Skeletal muscle tissue (tissue), 4 donors: ENCODE data around the gene ACAA1. TPM values are rescaled to one million over a fixed set of nuclear protein-coding genes. Genes with fewer than 3 reads are reported as not detected.
"Not testable (repeated sequence)": the region's sequence is repeated elsewhere in the genome, so short reads cannot be mapped to it uniquely, and the experiment has no call there.

Experiments
- H3K27ac ChIP-seq: one replicate; pipeline ENCODE4 v1.7.0; 2013; ENCODE audit warnings: mild to moderate bottlenecking, low read depth, low read length, inconsistent platforms
- H3K27me3 ChIP-seq, 3 donors: one replicate each; pipeline ENCODE4 v1.7.0; 2013; ENCODE audit warnings: low read length in 3 of 3; ENCODE audit not compliant: control insufficient read depth in 3 of 3, insufficient read depth in 3 of 3
- H3K36me3 ChIP-seq, 3 donors: one replicate each; pipeline ENCODE4 v1.7.0; 2013; ENCODE audit warnings: low read length in 3 of 3; ENCODE audit not compliant: control insufficient read depth in 3 of 3, insufficient read depth in 3 of 3
- H3K4me1 ChIP-seq, 3 donors: one replicate each; pipeline ENCODE4 v1.7.0; 2013; ENCODE audit warnings: low read length in 3 of 3, mild to moderate bottlenecking in 3 of 3; ENCODE audit not compliant: control insufficient read depth in 3 of 3, insufficient read depth in 3 of 3
- H3K4me3 ChIP-seq, 3 donors: one replicate each; pipeline ENCODE4 v1.7.0; 2013; ENCODE audit warnings: low read length in 3 of 3
- H3K9ac ChIP-seq, 3 donors: one replicate each; pipeline ENCODE4 v1.7.0; 2013; ENCODE audit warnings: low read length in 3 of 3, mild to moderate bottlenecking in 3 of 3, moderate library complexity in 2 of 3, low read depth in 1 of 3
- H3K9me3 ChIP-seq, 3 donors: one replicate each; pipeline ENCODE4 v1.7.0; 2013; ENCODE audit warnings: low read length in 3 of 3; ENCODE audit not compliant: control insufficient read depth in 3 of 3
- total RNA-seq: library from RNA; depleted of rRNA; stranded (reverse); fragments of >200 nt; gene quantifications from one replicate; pipeline ENCODE4 v1.2.3, GENCODE V29; 2014
- donor health status: Osteomylitis.

The ACAA1 gene
- total RNA-seq, 1 donor from 2014 or later: 21.9 TPM

DNA sequence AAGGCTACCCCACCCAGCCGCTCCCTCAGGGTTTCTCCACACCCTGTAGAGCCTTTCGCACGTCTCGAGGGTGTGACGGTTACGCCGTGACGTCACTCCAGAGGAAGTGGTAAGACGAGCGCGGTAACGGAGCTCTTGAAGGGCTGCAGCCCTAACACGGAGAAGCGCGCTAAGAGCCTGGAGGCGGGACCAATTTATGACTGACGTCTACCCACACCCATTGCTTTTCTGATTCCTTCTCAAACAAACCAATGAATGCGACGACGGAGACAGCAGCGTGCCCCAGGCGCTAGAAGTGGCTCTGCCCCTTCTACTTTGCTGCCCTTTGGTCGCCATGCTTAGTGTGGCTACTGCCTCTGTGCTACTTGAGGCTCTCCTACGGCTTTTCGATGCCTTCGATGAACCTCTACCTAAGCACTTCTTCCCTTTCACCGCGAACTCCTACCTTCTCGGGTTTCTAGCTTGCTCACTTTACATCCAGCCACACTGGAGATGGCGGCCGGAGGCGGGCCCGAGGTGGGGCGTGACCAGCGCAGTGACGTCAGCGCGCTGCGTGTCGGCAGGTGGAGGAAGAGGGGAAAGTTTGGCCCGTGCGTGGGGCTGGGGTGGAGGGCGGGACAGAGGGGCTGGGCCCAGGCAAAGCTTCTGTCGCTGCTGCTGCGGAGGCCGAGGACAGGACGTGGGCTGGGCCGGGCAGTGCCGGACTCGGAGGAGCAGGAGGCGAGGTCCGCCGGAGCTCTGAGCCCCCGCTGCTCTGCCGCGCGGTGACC is 28.2 kb upstream of the ACAA1 start, which contains the start of gene OXSR1:
TSS of gene OXSR1 (plus strand) at position 586 of the 770 bp plus-strand sequence. CDS start 340 bp downstream, outside the sequence.
- H3K9ac ChIP-seq: peak within 1 kb of the TSS; percentile 88 to 94 (median 89)
- H3K9me3 ChIP-seq: no peaks in the 10 kb centered on the region
- H3K4me1 ChIP-seq: peaks cover 11 to 14% (median 12%) of the 10 kb centered on the region in 3 donors
- H3K27me3 ChIP-seq: no peaks in the 10 kb centered on the region
- peak within 1 kb of the TSS; percentile 98 for H3K27ac ChIP-seq
- H3K36me3 ChIP-seq: no peaks in the 10 kb centered on the region
- H3K4me3 ChIP-seq: peak within 1 kb of the TSS; percentile 82 to 93 (median 90)

DNA sequence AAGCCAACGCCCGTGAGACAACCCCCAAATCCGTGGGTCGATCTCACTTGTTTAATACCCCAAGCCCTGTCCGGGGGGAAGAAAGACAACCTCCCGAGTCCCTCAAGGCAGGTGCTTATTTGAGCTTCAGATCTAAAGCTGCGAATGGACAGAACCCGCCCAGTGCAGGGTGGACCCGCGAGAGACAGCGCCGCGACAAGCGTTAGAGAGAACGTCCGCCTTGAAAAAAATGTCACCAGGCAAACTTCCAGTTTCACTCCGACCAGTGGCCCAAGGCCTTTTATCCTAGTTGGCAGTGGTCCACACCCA is 27.7 kb upstream of the ACAA1 start:
- Histone ChIP-seq H3K27me3 (no peaks in the 10 kb centered on the region), H3K36me3 (no peaks in the 10 kb centered on the region), H3K4me1 (peaks cover 11 to 14% (median 12%) of the 10 kb centered on the region in 3 donors), H3K9ac (peak overlapping the region; percentile 88 to 94 (median 89)), H3K9me3 (no peaks in the 10 kb centered on the region), H3K4me3 (peak overlapping the region; percentile 82 to 93 (median 90)), H3K27ac (peak overlapping the region; percentile 98)

DNA sequence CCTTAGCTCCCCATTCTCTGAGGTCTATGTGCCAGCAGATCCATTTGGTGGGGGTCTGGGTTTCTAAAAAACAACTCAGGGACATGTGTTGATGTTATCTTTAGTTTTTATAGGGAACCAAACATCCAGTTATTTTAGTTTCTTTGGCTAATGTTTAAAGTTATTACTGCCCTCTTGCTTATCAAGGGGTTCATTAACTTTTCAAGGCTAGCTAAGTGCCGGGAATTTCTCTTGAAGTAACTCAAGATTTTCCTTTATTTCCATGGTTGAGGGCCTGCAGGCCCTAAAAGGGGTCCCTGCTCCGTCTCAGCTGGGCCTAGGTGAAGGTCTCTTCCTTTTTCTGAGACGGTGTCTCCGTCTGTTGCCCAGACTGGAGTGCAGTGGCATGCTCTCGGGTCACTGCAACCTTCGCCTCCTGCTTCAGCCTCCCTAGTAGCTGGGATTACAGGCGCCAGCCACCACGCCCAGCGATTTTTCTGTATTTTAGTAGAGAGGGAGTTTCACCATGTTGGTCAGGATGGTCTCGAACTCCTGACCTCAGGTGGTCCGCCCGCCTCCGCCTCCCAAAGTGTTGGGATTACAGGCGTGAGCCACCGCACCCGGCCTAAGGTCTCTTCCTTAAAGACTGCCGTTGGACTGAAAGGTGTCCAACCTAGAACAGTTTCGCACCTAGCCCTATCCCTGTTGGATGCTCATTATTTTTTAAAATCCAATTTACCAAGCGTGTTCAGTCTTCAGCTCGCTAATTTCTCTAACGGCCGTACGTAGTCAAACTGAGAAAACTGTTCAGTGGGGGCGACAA is 27.1 kb upstream of the ACAA1 start:
- H3K4me1 ChIP-seq: peaks cover 11 to 14% (median 12%) of the 10 kb centered on the region in 3 donors
- H3K36me3 ChIP-seq: no peaks in the 10 kb centered on the region
- peak overlapping the region; percentile 98 for H3K27ac ChIP-seq
- peak overlapping the region; percentile 82 to 93 (median 90) for H3K4me3 ChIP-seq
- peak overlapping the region; percentile 88 to 94 (median 89) for H3K9ac ChIP-seq
- no peaks in the 10 kb centered on the region for H3K9me3 ChIP-seq
- H3K27me3 ChIP-seq: no peaks in the 10 kb centered on the region

DNA sequence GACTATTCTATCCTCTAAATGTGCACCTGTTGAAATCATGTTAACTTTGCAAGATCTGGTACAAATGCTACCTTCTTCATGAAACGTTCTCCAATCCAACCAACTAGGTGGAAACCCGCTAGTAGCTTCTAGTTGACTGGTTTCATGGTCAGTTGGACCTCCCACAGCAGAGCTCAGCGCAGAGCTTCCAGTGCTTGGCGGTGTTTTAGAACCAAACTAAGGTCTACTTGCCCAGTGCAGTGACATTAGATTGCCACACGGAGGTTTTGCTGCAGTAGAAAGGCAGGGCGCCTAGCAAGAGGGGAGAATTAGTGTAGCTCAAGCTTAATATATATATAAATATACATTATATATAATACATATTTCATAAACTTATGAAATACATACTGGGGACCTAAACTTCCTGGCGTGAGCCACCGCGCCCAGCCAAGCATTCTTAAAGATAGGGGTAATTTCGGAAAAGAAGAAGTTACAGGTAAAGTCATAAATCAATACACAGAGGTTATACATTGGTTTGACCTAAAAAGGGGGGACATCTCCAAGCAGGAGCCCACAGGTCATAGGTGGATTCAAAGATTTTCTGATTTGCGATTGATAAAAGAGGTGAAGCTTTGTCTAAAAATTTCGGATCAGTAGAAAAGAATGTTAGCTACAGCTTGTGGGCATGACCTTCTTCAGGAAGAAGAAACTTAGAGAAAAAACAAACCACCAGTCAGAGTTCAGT is 26.4 kb upstream of the ACAA1 start:
- no peak overlapping the region for H3K27ac ChIP-seq

DNA sequence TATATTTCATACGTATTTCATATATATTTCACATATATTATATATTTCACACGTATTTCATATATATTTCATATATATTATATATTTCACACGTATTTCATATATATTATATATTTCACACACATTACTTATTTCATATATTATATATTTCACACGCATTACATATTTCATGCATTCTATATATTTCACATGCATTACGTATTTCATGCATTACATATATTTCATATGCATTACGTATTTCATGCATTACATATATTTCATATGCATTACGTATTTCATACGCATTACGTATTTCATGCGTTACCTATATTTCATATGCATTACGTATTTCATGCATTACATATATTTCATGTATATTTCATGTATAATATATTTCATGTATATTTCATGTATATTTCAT is 23.8 kb upstream of the ACAA1 start:
- not testable (repeated sequence) for H3K27me3 ChIP-seq, H3K9me3 ChIP-seq

More for the DNA sequence above, 26.4 kb upstream of the ACAA1 start:
- Histone ChIP-seq H3K9ac (no peak overlapping the region), H3K36me3 (no peaks in the 10 kb centered on the region), H3K4me1 (peaks cover 11 to 14% (median 12%) of the 10 kb centered on the region in 3 donors), H3K27me3 (no peaks in the 10 kb centered on the region), H3K9me3 (no peaks in the 10 kb centered on the region), H3K4me3 (no peak overlapping the region)

DNA sequence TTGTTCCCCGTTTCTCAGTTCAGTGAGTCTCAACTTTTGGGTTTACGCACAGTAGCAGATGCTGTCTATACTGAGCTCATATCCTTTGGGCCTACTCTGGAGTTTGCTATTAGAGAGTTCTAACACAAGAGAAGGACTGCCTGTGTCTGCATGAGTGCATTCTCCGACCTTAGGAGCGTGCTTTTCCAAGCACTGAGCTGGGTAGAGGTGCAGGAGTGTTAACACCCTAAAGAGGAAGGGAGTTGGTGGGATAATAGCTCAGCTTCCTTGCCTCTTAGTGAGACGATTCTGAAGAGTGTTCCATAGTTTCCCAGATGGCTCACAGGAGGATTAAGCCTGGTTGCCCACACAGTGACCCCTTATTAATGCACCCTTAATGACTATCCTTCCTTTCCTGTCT is 21.5 kb upstream of the ACAA1 start:
- Histone ChIP-seq H3K27me3 (no peaks in the 10 kb centered on the region), H3K4me1 (no peaks in the 10 kb centered on the region), H3K27ac (no peak overlapping the region), H3K9me3 (no peaks in the 10 kb centered on the region), H3K4me3 (no peak overlapping the region), H3K36me3 (no peaks in the 10 kb centered on the region), H3K9ac (no peak overlapping the region)

More for the DNA sequence above, 23.8 kb upstream of the ACAA1 start:
- H3K4me3 ChIP-seq, H3K27ac ChIP-seq, H3K9ac ChIP-seq, H3K4me1 ChIP-seq, H3K36me3 ChIP-seq: not testable (repeated sequence)

DNA sequence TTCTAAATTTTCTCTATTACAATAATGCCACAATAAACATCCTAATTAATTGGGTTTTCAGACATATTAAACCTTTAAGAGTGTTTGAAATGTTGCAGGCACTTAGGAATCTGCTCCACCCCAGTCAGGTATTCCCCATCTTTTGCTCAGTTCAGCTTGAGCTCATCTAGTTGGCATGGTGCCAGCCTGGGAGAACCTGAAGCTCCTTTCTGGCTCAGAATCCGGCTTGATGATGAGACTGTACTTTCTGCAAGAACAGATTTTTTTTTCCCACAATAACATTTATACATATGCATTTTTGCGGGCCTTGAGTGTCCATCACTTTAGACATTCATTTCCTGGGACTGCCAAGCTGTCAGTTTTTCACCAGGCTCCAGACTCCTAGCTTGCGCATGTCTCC is 20.7 kb upstream of the ACAA1 start:
- Histone ChIP-seq H3K9me3 (no peaks in the 10 kb centered on the region), H3K9ac (no peak overlapping the region), H3K36me3 (no peaks in the 10 kb centered on the region), H3K4me1 (no peaks in the 10 kb centered on the region), H3K27ac (no peak overlapping the region), H3K27me3 (no peaks in the 10 kb centered on the region), H3K4me3 (no peak overlapping the region)

DNA sequence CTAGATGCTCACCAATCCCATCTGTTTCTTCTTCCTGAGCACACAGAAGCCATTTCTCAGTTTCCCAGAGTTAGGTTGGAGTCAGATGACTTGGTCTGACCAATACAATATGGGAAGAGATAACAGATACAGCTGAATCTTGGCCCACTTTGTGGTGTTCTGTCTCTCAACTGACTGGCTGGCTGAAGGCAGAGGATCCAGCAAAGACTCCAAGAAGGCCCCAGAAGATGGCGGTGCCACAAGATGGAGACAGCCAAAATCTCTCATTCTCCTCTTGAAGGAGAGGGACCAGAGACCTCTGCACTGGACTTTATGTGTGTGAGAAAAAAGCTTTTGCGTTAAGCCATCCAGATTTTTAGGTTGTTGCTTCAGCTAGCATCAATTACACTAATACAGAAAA is 20.2 kb upstream of the ACAA1 start:
- H3K9ac ChIP-seq: no peak overlapping the region
- H3K9me3 ChIP-seq: no peaks in the 10 kb centered on the region
- no peak overlapping the region for H3K27ac ChIP-seq
- no peaks in the 10 kb centered on the region for H3K4me1 ChIP-seq
- no peaks in the 10 kb centered on the region for H3K27me3 ChIP-seq
- H3K4me3 ChIP-seq: no peak overlapping the region
- H3K36me3 ChIP-seq: no peaks in the 10 kb centered on the region

DNA sequence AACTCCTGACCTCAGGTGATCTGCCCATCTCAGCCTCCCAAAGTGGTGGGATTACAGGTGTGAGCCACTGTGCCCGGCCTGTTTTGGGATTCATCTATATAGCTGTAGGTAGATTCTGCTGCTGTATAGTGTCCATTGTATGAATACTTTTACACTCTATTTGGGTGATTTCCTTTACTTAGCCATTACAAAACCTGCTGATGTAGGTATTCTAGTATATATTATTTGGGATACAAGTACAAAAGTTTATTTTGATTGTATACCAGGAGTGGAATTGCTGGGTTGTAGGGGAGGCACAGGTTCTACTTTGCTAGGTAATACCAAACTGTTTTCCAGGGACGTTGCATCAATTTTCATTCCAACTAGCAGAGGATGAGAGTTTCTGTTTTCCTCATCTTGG is 18.9 kb upstream of the ACAA1 start:
- Histone ChIP-seq H3K27me3 (no peaks in the 10 kb centered on the region), H3K4me1 (no peaks in the 10 kb centered on the region), H3K4me3 (no peak overlapping the region), H3K27ac (no peak overlapping the region), H3K9me3 (no peaks in the 10 kb centered on the region), H3K9ac (no peak overlapping the region), H3K36me3 (no peaks in the 10 kb centered on the region)
